OCI-LY3 (cell line): ENCODE measurements around the gene PMVK.

Source experiments
- EZH2phosphoT487 ChIP-seq: fragments of 200-600 bp; shearing (Covaris generic); IDR thresholded peaks from 2 replicates; pipeline ENCODE4 v1.6.1; 2018; ENCODE audit warnings: antibody characterized with exemption, mixed run types, low read depth
- TF ChIP-seq, protein P1 (sequence below): fragments of 200-600, 300-600 bp; sonication (generic); IDR thresholded peaks from 2 replicates; pipeline ENCODE4 v1.5.1; 2014; ENCODE audit warnings: antibody characterized with exemption, low read length, low read depth

GRCh38 chr1:154912755-154913154 is 23.8 kb downstream of the PMVK start:
- TF ChIP-seq, protein P1, sequence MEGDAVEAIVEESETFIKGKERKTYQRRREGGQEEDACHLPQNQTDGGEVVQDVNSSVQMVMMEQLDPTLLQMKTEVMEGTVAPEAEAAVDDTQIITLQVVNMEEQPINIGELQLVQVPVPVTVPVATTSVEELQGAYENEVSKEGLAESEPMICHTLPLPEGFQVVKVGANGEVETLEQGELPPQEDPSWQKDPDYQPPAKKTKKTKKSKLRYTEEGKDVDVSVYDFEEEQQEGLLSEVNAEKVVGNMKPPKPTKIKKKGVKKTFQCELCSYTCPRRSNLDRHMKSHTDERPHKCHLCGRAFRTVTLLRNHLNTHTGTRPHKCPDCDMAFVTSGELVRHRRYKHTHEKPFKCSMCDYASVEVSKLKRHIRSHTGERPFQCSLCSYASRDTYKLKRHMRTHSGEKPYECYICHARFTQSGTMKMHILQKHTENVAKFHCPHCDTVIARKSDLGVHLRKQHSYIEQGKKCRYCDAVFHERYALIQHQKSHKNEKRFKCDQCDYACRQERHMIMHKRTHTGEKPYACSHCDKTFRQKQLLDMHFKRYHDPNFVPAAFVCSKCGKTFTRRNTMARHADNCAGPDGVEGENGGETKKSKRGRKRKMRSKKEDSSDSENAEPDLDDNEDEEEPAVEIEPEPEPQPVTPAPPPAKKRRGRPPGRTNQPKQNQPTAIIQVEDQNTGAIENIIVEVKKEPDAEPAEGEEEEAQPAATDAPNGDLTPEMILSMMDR: no peak
- TF ChIP-seq EZH2phosphoT487: no peak
